ENCODE measurements around the gene OTOG. TPM values are rescaled to one million over a fixed set of nuclear protein-coding genes. Genes with fewer than 3 reads are reported as not detected.

The OTOG gene
- total and polyA plus RNA-seq, 12 donors = not detected

DNA sequence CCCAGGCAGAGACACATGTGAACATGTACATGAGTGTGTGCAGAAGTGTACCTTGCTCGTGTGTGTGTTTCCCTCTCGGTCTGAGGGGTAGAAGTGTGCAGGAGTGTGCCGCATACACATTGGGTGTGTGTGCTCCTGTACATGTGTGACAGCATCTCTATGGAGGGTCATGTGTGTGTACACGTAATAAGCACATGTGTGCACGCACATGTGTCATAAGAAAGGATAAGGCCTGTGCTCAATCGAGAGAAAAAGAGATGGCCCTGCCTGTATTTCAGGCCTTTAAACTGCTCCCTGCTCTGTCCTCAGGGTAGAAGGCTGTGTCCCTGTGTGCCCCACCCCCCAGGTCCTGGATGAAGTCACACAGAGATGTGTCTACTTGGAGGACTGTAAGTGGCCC lies 61.8 kb downstream of the OTOG start:
- no peak overlapping the region for H3K27ac ChIP-seq
- H3K4me3 ChIP-seq = no peak overlapping the region
- H3K4me1 ChIP-seq (replicated peaks in 1 of 2) = no peaks in the 10 kb centered on the region
- WGBS, 4 donors = 75 to 93% (median 80%) methylated on average over 6 of the region's 6 CpGs
- H3K27me3 ChIP-seq = no peaks in the 10 kb centered on the region
- H3K36me3 ChIP-seq (replicated peaks in 1 of 2) = no peaks in the 10 kb centered on the region
- no peaks in the 10 kb centered on the region for H3K9me3 ChIP-seq (replicated peaks in 1 of 3)
- TF ChIP-seq POLR2A (IDR thresholded peaks at IDR 0.05) = no peak
- TF ChIP-seq, protein P1, sequence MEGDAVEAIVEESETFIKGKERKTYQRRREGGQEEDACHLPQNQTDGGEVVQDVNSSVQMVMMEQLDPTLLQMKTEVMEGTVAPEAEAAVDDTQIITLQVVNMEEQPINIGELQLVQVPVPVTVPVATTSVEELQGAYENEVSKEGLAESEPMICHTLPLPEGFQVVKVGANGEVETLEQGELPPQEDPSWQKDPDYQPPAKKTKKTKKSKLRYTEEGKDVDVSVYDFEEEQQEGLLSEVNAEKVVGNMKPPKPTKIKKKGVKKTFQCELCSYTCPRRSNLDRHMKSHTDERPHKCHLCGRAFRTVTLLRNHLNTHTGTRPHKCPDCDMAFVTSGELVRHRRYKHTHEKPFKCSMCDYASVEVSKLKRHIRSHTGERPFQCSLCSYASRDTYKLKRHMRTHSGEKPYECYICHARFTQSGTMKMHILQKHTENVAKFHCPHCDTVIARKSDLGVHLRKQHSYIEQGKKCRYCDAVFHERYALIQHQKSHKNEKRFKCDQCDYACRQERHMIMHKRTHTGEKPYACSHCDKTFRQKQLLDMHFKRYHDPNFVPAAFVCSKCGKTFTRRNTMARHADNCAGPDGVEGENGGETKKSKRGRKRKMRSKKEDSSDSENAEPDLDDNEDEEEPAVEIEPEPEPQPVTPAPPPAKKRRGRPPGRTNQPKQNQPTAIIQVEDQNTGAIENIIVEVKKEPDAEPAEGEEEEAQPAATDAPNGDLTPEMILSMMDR (IDR thresholded peaks at IDR 0.05) = no peak
- intact Hi-C loops (cut with DNase I) = no loop called here
- DNase-seq = no peak

DNA sequence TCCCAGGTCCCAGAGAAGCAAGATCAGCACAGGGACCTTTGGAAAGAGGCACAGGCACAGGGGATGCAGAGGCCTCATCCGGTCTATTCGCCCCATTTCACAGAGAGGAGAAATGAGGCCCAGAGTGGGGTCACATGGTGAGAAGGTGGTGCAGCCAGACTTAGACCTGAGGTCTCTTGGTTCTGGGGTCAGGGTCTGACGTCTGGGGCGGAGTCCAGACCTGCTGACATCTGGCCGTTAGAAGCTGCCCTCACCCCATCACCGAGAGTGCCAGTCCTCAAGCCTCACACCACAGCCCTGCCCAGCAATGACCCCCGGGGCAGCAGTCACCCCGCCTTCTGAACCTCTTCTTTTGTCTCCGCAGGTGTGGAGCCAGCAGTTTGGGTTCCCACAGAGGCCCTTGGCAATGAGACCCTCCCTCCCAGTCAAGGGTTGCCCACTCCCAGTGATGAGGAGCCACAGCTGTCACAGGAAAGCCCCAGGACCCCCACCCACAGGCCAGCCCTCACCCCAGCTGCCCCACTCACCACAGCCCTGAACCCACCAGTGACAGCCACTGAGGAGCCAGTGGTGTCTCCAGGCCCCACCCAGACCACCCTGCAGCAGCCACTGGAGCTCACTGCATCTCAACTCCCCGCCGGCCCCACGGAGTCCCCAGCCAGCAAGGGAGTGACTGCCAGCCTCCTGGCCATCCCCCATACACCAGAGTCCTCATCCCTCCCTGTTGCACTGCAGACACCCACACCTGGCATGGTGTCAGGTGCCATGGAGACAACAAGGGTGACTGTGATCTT lies 62.4 kb downstream of the OTOG start:
- Histone ChIP-seq H3K4me1 (replicated peaks in 1 of 2) (no peaks in the 10 kb centered on the region), H3K27ac (no peak overlapping the region), H3K4me3 (no peak overlapping the region), H3K36me3 (replicated peaks in 1 of 2) (no peaks in the 10 kb centered on the region), H3K27me3 (no peaks in the 10 kb centered on the region), H3K9me3 (replicated peaks in 1 of 3) (no peaks in the 10 kb centered on the region)
- WGBS, 4 donors = 82 to 86% (median 83%) methylated on average over 6 to 12 of the region's 12 CpGs
- TF ChIP-seq, protein P1 (IDR thresholded peaks at IDR 0.05) = no peak
- TF ChIP-seq POLR2A (IDR thresholded peaks at IDR 0.05) = no peak
- no peak for DNase-seq
- intact Hi-C loops (cut with DNase I) = no loop called here

DNA sequence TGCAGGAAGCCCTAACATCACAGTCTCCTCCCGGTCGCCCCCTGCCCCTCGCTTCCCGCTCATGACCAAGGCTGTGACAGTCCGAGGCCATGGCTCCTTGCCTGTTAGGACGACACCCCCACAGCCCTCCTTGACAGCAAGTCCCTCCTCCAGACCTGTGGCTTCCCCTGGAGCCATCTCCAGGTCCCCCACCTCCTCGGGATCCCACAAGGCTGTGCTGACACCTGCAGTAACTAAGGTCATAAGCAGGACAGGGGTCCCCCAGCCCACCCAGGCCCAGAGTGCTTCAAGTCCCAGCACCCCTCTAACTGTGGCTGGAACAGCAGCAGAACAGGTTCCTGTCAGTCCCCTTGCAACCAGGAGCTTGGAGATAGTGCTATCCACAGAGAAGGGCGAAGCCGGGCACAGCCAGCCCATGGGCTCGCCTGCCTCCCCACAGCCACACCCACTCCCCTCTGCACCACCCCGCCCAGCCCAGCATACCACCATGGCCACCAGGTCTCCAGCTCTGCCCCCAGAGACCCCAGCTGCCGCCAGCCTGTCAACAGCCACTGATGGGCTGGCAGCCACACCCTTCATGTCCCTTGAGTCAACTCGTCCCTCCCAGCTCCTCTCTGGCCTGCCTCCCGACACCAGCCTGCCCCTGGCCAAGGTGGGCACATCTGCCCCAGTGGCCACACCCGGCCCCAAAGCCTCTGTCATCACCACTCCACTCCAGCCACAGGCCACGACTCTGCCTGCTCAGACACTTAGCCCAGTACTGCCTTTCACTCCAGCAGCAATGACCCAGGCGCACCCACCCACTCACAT lies 63.2 kb downstream of the OTOG start:
- Histone ChIP-seq H3K9me3 (replicated peaks in 1 of 3) (no peaks in the 10 kb centered on the region), H3K36me3 (replicated peaks in 1 of 2) (no peaks in the 10 kb centered on the region), H3K4me1 (replicated peaks in 1 of 2) (no peaks in the 10 kb centered on the region), H3K4me3 (no peak overlapping the region), H3K27me3 (no peaks in the 10 kb centered on the region), H3K27ac (no peak overlapping the region)
- 70 to 83% (median 79%) methylated on average over 9 to 17 of the region's 17 CpGs for WGBS, 4 donors
- TF ChIP-seq, protein P1 (IDR thresholded peaks at IDR 0.05) = no peak
- TF ChIP-seq POLR2A (IDR thresholded peaks at IDR 0.05) = no peak
- DNase-seq = peak in 1 of 7 donors; percentile 1
- intact Hi-C loops (cut with DNase I) = no loop called here

DNA sequence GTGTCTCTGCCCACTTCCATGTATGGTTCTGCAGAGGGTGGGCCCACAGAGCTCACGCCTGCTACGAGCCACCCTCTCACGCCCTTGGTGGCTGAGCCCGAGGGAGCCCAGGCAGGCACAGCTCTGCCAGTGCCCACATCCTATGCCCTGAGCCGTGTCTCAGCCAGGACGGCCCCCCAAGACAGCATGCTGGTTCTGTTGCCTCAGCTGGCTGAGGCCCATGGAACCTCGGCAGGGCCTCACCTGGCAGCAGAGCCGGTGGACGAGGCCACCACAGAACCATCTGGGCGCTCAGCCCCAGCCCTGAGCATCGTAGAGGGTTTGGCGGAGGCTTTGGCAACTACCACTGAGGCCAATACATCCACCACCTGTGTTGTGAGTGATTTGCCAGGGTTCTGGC lies 64.0 kb downstream of the OTOG start:
- WGBS, 4 donors = 77 to 92% (median 87%) methylated on average over 7 to 12 of the region's 12 CpGs
- no peak for DNase-seq
- no peak overlapping the region for H3K4me3 ChIP-seq
- H3K27ac ChIP-seq = no peak overlapping the region
- no peak for TF ChIP-seq POLR2A (IDR thresholded peaks at IDR 0.05)
- TF ChIP-seq, protein P1 (IDR thresholded peaks at IDR 0.05) = no peak
- intact Hi-C loops (cut with DNase I) = no loop called here
- no peaks in the 10 kb centered on the region for H3K4me1 ChIP-seq (replicated peaks in 1 of 2)
- no peaks in the 10 kb centered on the region for H3K36me3 ChIP-seq (replicated peaks in 1 of 2)
- H3K27me3 ChIP-seq = no peaks in the 10 kb centered on the region
- no peaks in the 10 kb centered on the region for H3K9me3 ChIP-seq (replicated peaks in 1 of 3)
